Measurements from ENCODE around the gene GALNTL6.

Gene GALNTL6

GRCh38 chr4:172599554-172599953 is 786.4 kb downstream of the GALNTL6 start:
- no peak for DNase-seq

- no peak for DNase-seq
Observed at GRCh38 chr4:172601195-172601594, 788.0 kb downstream of the GALNTL6 start.

- no peak for DNase-seq
Observed at GRCh38 chr4:172619218-172619617, 806.0 kb downstream of the GALNTL6 start.

GRCh38 chr4:172619798-172620197 is 806.6 kb downstream of the GALNTL6 start:
- DNase-seq = no peak

GRCh38 chr4:172628263-172628662 is 815.1 kb downstream of the GALNTL6 start:
- DNase-seq = no peak

- DNase-seq = no peak
Observed at GRCh38 chr4:172630280-172630679, 817.1 kb downstream of the GALNTL6 start.

- DNase-seq = no peak
Observed at GRCh38 chr4:172631832-172632231, 818.6 kb downstream of the GALNTL6 start.

- DNase-seq = no peak
Observed at GRCh38 chr4:172648471-172648870, 835.3 kb downstream of the GALNTL6 start.

GRCh38 chr4:172649143-172649542 is 835.9 kb downstream of the GALNTL6 start:
- DNase-seq = no peak

GRCh38 chr4:172650758-172651530 is 837.7 kb downstream of the GALNTL6 start:
- DNase-seq = no peak

GRCh38 chr4:172651961-172652360 is 838.8 kb downstream of the GALNTL6 start:
- DNase-seq = no peak

GRCh38 chr4:172652369-172652768 is 839.2 kb downstream of the GALNTL6 start:
- DNase-seq = no peak

- DNase-seq = no peak
Observed at GRCh38 chr4:172653676-172654075, 840.5 kb downstream of the GALNTL6 start.

GRCh38 chr4:172654457-172654856 is 841.3 kb downstream of the GALNTL6 start:
- DNase-seq = no peak

- DNase-seq = no peak
Observed at GRCh38 chr4:172656055-172656454, 842.9 kb downstream of the GALNTL6 start.

GRCh38 chr4:172657081-172657480 is 843.9 kb downstream of the GALNTL6 start:
- no peak for DNase-seq

GRCh38 chr4:172660251-172660650 is 847.0 kb downstream of the GALNTL6 start:
- DNase-seq = no peak

GRCh38 chr4:172662113-172662512 is 848.9 kb downstream of the GALNTL6 start:
- no peak for DNase-seq

- no peak for DNase-seq
Observed at GRCh38 chr4:172666711-172667368, 853.6 kb downstream of the GALNTL6 start.

GRCh38 chr4:172674811-172675210 is 861.6 kb downstream of the GALNTL6 start:
- no peak for DNase-seq

- DNase-seq = no peak
Observed at GRCh38 chr4:172675232-172675631, 862.0 kb downstream of the GALNTL6 start.

GRCh38 chr4:172680691-172681090 is 867.5 kb downstream of the GALNTL6 start:
- no peak for DNase-seq

- no peak for DNase-seq
Observed at GRCh38 chr4:172683021-172683420, 869.8 kb downstream of the GALNTL6 start.

GRCh38 chr4:172686021-172686420 is 872.8 kb downstream of the GALNTL6 start:
- DNase-seq = no peak

- DNase-seq = no peak
Observed at GRCh38 chr4:172688534-172688933, 875.3 kb downstream of the GALNTL6 start.
